IMR-90 (cell line): ENCODE results near the gene DOCK4. TPM values are rescaled to one million over a fixed set of nuclear protein-coding genes. Genes with fewer than 3 reads are reported as not detected.

ENCODE experiments used
- ATAC-seq: fragments of 200-7000 bp; cut with Tn5 transposase; 2 replicates; pipeline ENCODE4 v1.9.1; 2020; ENCODE audit warnings: low read depth, mild to moderate bottlenecking, moderate library complexity
- BruUV-seq: library from RNA; stranded (reverse); fragments of 400-500 nt; replicated peaks from 2 replicates; lab custom pipeline; 2021; lab: Mats Ljungman, UMichigan
- CTCF ChIA-PET: fragments of 300-600 bp; formaldehyde crosslinking; extraction: SDS; loops from one replicate; lab custom pipeline; 2021; ENCODE audit warnings: antibody characterized with exemption; lab: Yijun Ruan, JAX
- POLR2A ChIA-PET: fragments of 300-600 bp; sonication (Branson Sonifier 250); formaldehyde crosslinking; loops from one replicate; lab custom pipeline; 2022; ENCODE audit warnings: antibody characterized with exemption; ENCODE audit not compliant: unreplicated experiment; lab: Charles Lee
- DNase-seq: peaks from one replicate; pipeline ENCODE4 v3.0.0; 2013
- H2AFZ ChIP-seq: replicated peaks from 2 replicates; pipeline ENCODE3; 2013; ENCODE audit warnings: low read length, mild to moderate bottlenecking; ENCODE audit not compliant: poor library complexity
- H2AK5ac ChIP-seq: 2 replicates; pipeline ENCODE4 v1.6.1; 2013; ENCODE audit warnings: low read depth, low read length, inconsistent platforms
- H2AK9ac ChIP-seq: replicated peaks from 2 replicates; pipeline ENCODE3; 2013; ENCODE audit warnings: mild to moderate bottlenecking, low read depth, low read length, moderate library complexity; ENCODE audit not compliant: poor library complexity
- H2BK120ac ChIP-seq: 2 replicates; pipeline ENCODE4 v1.6.1; 2013; ENCODE audit warnings: low read depth, low read length, inconsistent platforms
- H2BK15ac ChIP-seq: 3 replicates; pipeline ENCODE4 v1.6.1; 2013; ENCODE audit warnings: low read depth, low read length, inconsistent platforms
- H2BK20ac ChIP-seq: 2 replicates; pipeline ENCODE4 v1.6.1; 2013; ENCODE audit warnings: low read depth, mild to moderate bottlenecking, inconsistent platforms, low read length, moderate library complexity
- H2BK5ac ChIP-seq: 2 replicates; pipeline ENCODE4 v1.6.1; 2013; ENCODE audit warnings: mild to moderate bottlenecking, low read depth, low read length, inconsistent platforms; ENCODE audit not compliant: poor library complexity, severe bottlenecking
- H3K14ac ChIP-seq: replicated peaks from 2 replicates; pipeline ENCODE4 v1.6.1; 2013; ENCODE audit warnings: low read depth, low read length, inconsistent platforms
- H3K18ac ChIP-seq: 2 replicates; pipeline ENCODE4 v1.6.1; 2013; ENCODE audit warnings: low read depth, low read length, control low read depth
- H3K23ac ChIP-seq: 2 replicates; pipeline ENCODE4 v1.6.1; 2013; ENCODE audit warnings: low read depth, low read length, inconsistent platforms
- H3K27ac ChIP-seq: 2 replicates; pipeline ENCODE4 v1.5.1; 2013; ENCODE audit warnings: mild to moderate bottlenecking, control low read depth, low read length; ENCODE audit not compliant: insufficient read depth
- H3K27me3 ChIP-seq: 2 replicates; pipeline ENCODE4 v1.6.1; 2013; ENCODE audit warnings: low read length; ENCODE audit not compliant: control insufficient read depth, insufficient read depth
- H3K36me3 ChIP-seq: 2 replicates; pipeline ENCODE4 v1.6.1; 2013; ENCODE audit warnings: low read length, mixed read lengths; ENCODE audit not compliant: control insufficient read depth, insufficient read depth
- H3K4ac ChIP-seq: 2 replicates; pipeline ENCODE4 v1.6.1; 2013; ENCODE audit warnings: low read depth, low read length, inconsistent platforms
- H3K4me1 ChIP-seq: 2 replicates; pipeline ENCODE4 v1.6.1; 2013; ENCODE audit warnings: low read length, mixed read lengths; ENCODE audit not compliant: control insufficient read depth, insufficient read depth
- H3K4me2 ChIP-seq: 2 replicates; pipeline ENCODE4 v1.6.1; 2013; ENCODE audit warnings: low read depth, mild to moderate bottlenecking, control low read depth, low read length, moderate library complexity
- H3K4me3 ChIP-seq: 2 replicates; pipeline ENCODE4 v1.5.1; 2013; ENCODE audit warnings: low read depth, mild to moderate bottlenecking, control low read depth, low read length, moderate library complexity; ENCODE audit not compliant: insufficient read depth
- H3K56ac ChIP-seq: 2 replicates; pipeline ENCODE4 v1.6.1; 2013; ENCODE audit warnings: low read length, inconsistent platforms; ENCODE audit not compliant: insufficient read depth; ENCODE audit errors: extremely low read depth
- H3K79me1 ChIP-seq, 2 experiments: 2 replicates each; pipeline ENCODE4 v1.6.1; 2013; ENCODE audit warnings: low read length in 2 of 2, inconsistent platforms in 1 of 2, low read depth in 1 of 2
- H3K9ac ChIP-seq: 2 replicates; pipeline ENCODE4 v1.6.1; 2013; ENCODE audit warnings: low read depth, low read length, control low read depth
- H3K9me1 ChIP-seq: 2 replicates; pipeline ENCODE4 v1.6.1; 2013; ENCODE audit warnings: low read length, inconsistent platforms; ENCODE audit not compliant: insufficient read depth
- H3K9me3 ChIP-seq: 2 replicates; pipeline ENCODE4 v1.6.1; 2013; ENCODE audit warnings: low read length; ENCODE audit not compliant: control insufficient read depth, insufficient read depth
- H4K20me1 ChIP-seq: 2 replicates; pipeline ENCODE4 v1.6.1; 2013; ENCODE audit warnings: low read length, inconsistent platforms; ENCODE audit not compliant: insufficient read depth
- H4K5ac ChIP-seq: 2 replicates; pipeline ENCODE4 v1.6.1; 2013; ENCODE audit warnings: mild to moderate bottlenecking, low read depth, low read length, control low read depth
- H4K8ac ChIP-seq, 2 experiments: 2 replicates each; pipeline ENCODE4 v1.6.1; 2013; ENCODE audit warnings: low read depth in 2 of 2, low read length in 2 of 2, control low read depth in 1 of 2, inconsistent platforms in 1 of 2
- H4K91ac ChIP-seq: 2 replicates; pipeline ENCODE4 v1.6.1; 2013; ENCODE audit warnings: low read depth, low read length, inconsistent platforms; ENCODE audit not compliant: insufficient read depth
- BHLHE40 ChIP-seq: fragments of 150-350 bp; IDR thresholded peaks from 2 replicates; pipeline ENCODE4 v1.6.1; 2016; ENCODE audit warnings: mild to moderate bottlenecking, low read depth, low read length
- MAZ ChIP-seq: IDR thresholded peaks from 2 replicates; pipeline ENCODE4 v1.6.1; 2012; ENCODE audit warnings: low read depth, mild to moderate bottlenecking, low read length, improper control_type of control experiment, moderate library complexity, borderline replicate concordance
- RAD21 ChIP-seq: IDR thresholded peaks from 2 replicates; pipeline ENCODE4 v1.6.1; 2012; ENCODE audit warnings: low read length, improper control_type of control experiment
- WGBS, 2 experiments: methylation state at CpG; one replicate each; pipeline versions ENCODE4 v1.1.5 to v1.1.7; 2013; ENCODE audit warnings: missing lambda C conversion rate in 2 of 2; ENCODE audit not compliant: insufficient read length in 1 of 2; ENCODE audit errors: extremely low coverage in 2 of 2; 5-methylcytosine and 5-hydroxymethylcytosine counted together
- dilution Hi-C: fragments of 300-500 bp; cut with HindIII; formaldehyde crosslinking; loops from one replicate; pipeline ENCODE4 v1.14.3; 2018; ENCODE audit warnings: low sequenced_read_pairs; ENCODE audit not compliant: unreplicated experiment
- in situ Hi-C: fragments of 300-500 bp; cut with MboI; formaldehyde crosslinking; loops from 3 replicates; pipeline ENCODE4 v1.14.3; 2019; ENCODE audit warnings: low sequenced_read_pairs, inconsistent platforms, mixed read lengths
- intact Hi-C: fragments of 100-400 bp; cut with micrococcal nuclease; formaldehyde crosslinking; loops from 2 replicates; pipeline ENCODE4 v1.10.0; 2022
- polyA plus RNA-seq, 3 experiments: library from polyadenylated mRNA; depleted of rRNA; stranded (reverse); fragments of >200 nt; gene quantifications; 2 replicates each; pipeline ENCODE4 v1.2.3, GENCODE V29; 2012; ENCODE audit warnings: low replicate concordance in 1 of 3
- total RNA-seq: library from RNA; depleted of rRNA; stranded (reverse); fragments of >200 nt; gene quantifications from 2 replicates; pipeline ENCODE4 v1.2.3, GENCODE V29; 2012

The DOCK4 gene
- total and polyA plus RNA-seq, 2 of the 4 experiments (the other 2 are of a cell fraction) = 4.4 to 12.2 TPM

GRCh38 chr7:112228632-112229031, 22.4 kb upstream of the DOCK4 start:
- Histone ChIP-seq H3K4ac (no peak overlapping the region), H2AK5ac (no peak overlapping the region), H4K8ac (no peak overlapping the region), H3K36me3 (no peaks in the 10 kb centered on the region), H3K4me2 (no peak overlapping the region), H3K14ac (no peak overlapping the region), H4K5ac (no peak overlapping the region), H3K9me3 (no peaks in the 10 kb centered on the region), H3K79me1 (peaks cover 23 to 36% of the 10 kb centered on the region in 2 experiments), H3K27me3 (no peaks in the 10 kb centered on the region), H2AK9ac (no peak overlapping the region), H2BK120ac (no peak overlapping the region), H3K9me1 (no peaks in the 10 kb centered on the region), H3K56ac (no peak overlapping the region), H2BK5ac (no peak overlapping the region), H2BK15ac (no peak overlapping the region), H3K4me3 (no peak overlapping the region), H3K18ac (no peak overlapping the region), H3K9ac (no peak overlapping the region), H3K23ac (no peak overlapping the region), H3K27ac (no peak overlapping the region), H3K4me1 (no peaks in the 10 kb centered on the region), H4K91ac (no peak overlapping the region), H2BK20ac (no peak overlapping the region), H4K20me1 (0 out of 2 replicates have a peak, but pooled peaks cover 3% of the 10 kb centered on the region), H2AFZ (no peak overlapping the region)
- no TSS peak for BruUV-seq
- TF ChIP-seq RAD21 (no peak), MAZ (no peak), BHLHE40 (no peak)
- CTCF ChIA-PET = no interaction called here
- intact Hi-C loops (no loop called here), dilution Hi-C loops (no loop called here), in situ Hi-C loops (no loop called here)
- no CpG with 5 or more reads among the region's 2 CpGs for WGBS, 2 experiments
- no peak for DNase-seq
- POLR2A ChIA-PET = no interaction called here
- ATAC-seq = no peak
